ENCODE results near the gene CCBE1. TPM values are rescaled to one million over a fixed set of nuclear protein-coding genes. Genes with fewer than 3 reads are reported as not detected.

The CCBE1 gene
- total RNA-seq, 2 donors from 2014 or later: 0.27 to 3.1 TPM

GRCh38 chr18:59381949-59382348 lies 315.3 kb downstream of the CCBE1 start:
- Histone ChIP-seq H3K9me3 (no peaks in the 10 kb centered on the region), H3K27me3 (no peaks in the 10 kb centered on the region), H3K27ac (no peak overlapping the region), H3K4me3 (no peak overlapping the region), H3K36me3 (no peaks in the 10 kb centered on the region), H3K4me1 (no peaks in the 10 kb centered on the region), H3K9ac (ENCODE audit: low read depth in 2 of 2, low read length in 2 of 2) (no peak overlapping the region)
- TF ChIP-seq, protein P1, sequence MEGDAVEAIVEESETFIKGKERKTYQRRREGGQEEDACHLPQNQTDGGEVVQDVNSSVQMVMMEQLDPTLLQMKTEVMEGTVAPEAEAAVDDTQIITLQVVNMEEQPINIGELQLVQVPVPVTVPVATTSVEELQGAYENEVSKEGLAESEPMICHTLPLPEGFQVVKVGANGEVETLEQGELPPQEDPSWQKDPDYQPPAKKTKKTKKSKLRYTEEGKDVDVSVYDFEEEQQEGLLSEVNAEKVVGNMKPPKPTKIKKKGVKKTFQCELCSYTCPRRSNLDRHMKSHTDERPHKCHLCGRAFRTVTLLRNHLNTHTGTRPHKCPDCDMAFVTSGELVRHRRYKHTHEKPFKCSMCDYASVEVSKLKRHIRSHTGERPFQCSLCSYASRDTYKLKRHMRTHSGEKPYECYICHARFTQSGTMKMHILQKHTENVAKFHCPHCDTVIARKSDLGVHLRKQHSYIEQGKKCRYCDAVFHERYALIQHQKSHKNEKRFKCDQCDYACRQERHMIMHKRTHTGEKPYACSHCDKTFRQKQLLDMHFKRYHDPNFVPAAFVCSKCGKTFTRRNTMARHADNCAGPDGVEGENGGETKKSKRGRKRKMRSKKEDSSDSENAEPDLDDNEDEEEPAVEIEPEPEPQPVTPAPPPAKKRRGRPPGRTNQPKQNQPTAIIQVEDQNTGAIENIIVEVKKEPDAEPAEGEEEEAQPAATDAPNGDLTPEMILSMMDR (IDR thresholded peaks at IDR 0.05): no peak
- DNase-seq: no peak
- intact Hi-C loops (cut with DNase I): no loop called here

Other genes with a start within 250 kb of the CCBE1 start
- gene PMAIP1, start 202.6 kb upstream of the CCBE1 start, total RNA-seq: 1 to 10 TPM; 4.3 to 4.9 TPM